HepG2 (cell line): ENCODE results near the gene CACNB4. TPM values are rescaled to one million over a fixed set of nuclear protein-coding genes. Genes with fewer than 3 reads are reported as not detected.

Source experiments
- ATAC-seq: fragments of 200-7000 bp; cut with Tn5 transposase; 3 replicates; pipeline ENCODE4 v1.9.1; 2020; ENCODE audit warnings: mild to moderate bottlenecking, moderate library complexity
- BruUV-seq: library from RNA; stranded (reverse); fragments of 400-500 nt; replicated peaks from 2 replicates; lab custom pipeline; 2021; lab: Mats Ljungman, UMichigan
- CTCF ChIA-PET: fragments of 300-600 bp; formaldehyde crosslinking; extraction: SDS; loops from one replicate; lab custom pipeline; 2021; ENCODE audit warnings: low total read pairs, inconsistent platforms, low intra/inter-chr PET ratio; lab: Yijun Ruan, JAX
- POLR2A ChIA-PET: fragments of 350-600 bp; sonication (Branson Sonifier 250); formaldehyde crosslinking; loops from one replicate; lab custom pipeline; 2020; ENCODE audit warnings: antibody characterized with exemption, inconsistent platforms; lab: Yijun Ruan, JAX
- DNase-seq: peaks from one replicate; pipeline ENCODE4 v3.0.0-alpha.2; 2015; ENCODE audit warnings: low spot score
- FAIRE-seq: peaks from 3 replicates; lab custom pipeline; 2011; peaks lifted over from hg19 to GRCh38; lab: Jason Lieb, UNC
- H2AFZ ChIP-seq: one replicate; pipeline ENCODE4 v1.6.1; 2011; ENCODE audit warnings: low read length, inconsistent platforms
- H3K27ac ChIP-seq: fragments of 300-600 bp; 3 replicates; pipeline ENCODE4 v1.8.0; 2011; ENCODE audit warnings: mixed run types, mild to moderate bottlenecking, mixed read lengths, low read length, inconsistent platforms; ENCODE audit not compliant: insufficient read depth; ENCODE audit errors: extremely low read length
- H3K27me3 ChIP-seq, 2 experiments: fragments of 200-600 bp in 1 of 2; 2 replicates in 1 of 2; 3 replicates in 1 of 2; pipeline versions ENCODE4 v1.6.0 to v1.8.0; 2011; ENCODE audit warnings: low read length in 2 of 2, mild to moderate bottlenecking in 2 of 2, moderate library complexity in 2 of 2, inconsistent platforms in 1 of 2; ENCODE audit not compliant: insufficient read depth in 2 of 2, control insufficient read depth in 1 of 2
- H3K36me3 ChIP-seq, 2 experiments: fragments of 200-600 bp in 1 of 2; replicated peaks in 1 of 2; 2 replicates in 1 of 2; 3 replicates in 1 of 2; pipeline versions ENCODE4 v1.5.1 to v1.8.0; 2011; ENCODE audit warnings: low read length in 2 of 2, inconsistent platforms in 1 of 2; ENCODE audit not compliant: insufficient read depth in 2 of 2, control insufficient read depth in 1 of 2
- H3K4me1 ChIP-seq: 2 replicates; pipeline ENCODE4 v1.5.1; 2012; ENCODE audit warnings: low read length, inconsistent platforms; ENCODE audit not compliant: insufficient read depth
- H3K4me2 ChIP-seq: 2 replicates; pipeline ENCODE4 v1.6.0; 2011; ENCODE audit warnings: low read depth, low read length, inconsistent platforms
- H3K4me3 ChIP-seq, 3 experiments: fragments of 200-600 bp in 1 of 3; sonication (generic), shearing (Covaris generic) in 1 of 3; replicated peaks in 1 of 3; 2 replicates each; pipeline ENCODE4 v1.5.1; 2011 to 2016; ENCODE audit warnings: low read length in 3 of 3, inconsistent platforms in 2 of 3, low read depth in 2 of 3, mild to moderate bottlenecking in 2 of 3, control low read depth in 1 of 3, mixed read lengths in 1 of 3; ENCODE audit not compliant: insufficient read depth in 1 of 3
- H3K79me2 ChIP-seq: one replicate; pipeline ENCODE4 v1.6.1; 2011; ENCODE audit warnings: low read length, inconsistent platforms; ENCODE audit not compliant: insufficient read depth
- H3K9ac ChIP-seq: 2 replicates; pipeline ENCODE4 v1.6.0; 2011; ENCODE audit warnings: mild to moderate bottlenecking, low read depth, low read length, inconsistent platforms; ENCODE audit not compliant: insufficient read depth
- H3K9me3 ChIP-seq: 2 replicates; pipeline ENCODE4 v1.5.1; 2012; ENCODE audit warnings: mild to moderate bottlenecking, low read length
- H4K20me1 ChIP-seq: 2 replicates; pipeline ENCODE4 v1.6.0; 2011; ENCODE audit warnings: inconsistent platforms, mild to moderate bottlenecking, low read length, moderate library complexity; ENCODE audit not compliant: insufficient read depth
- ATAD3A ChIP-seq: sonication (generic); formaldehyde crosslinking; IDR thresholded peaks from 2 replicates; pipeline ENCODE4 v1.4.0; 2020; ENCODE audit warnings: missing genetic modification reagents
- FOXA1 ChIP-seq, 2 experiments: fragments of 450-650 bp in 1 of 2; sonication (generic) in 1 of 2; formaldehyde crosslinking in 1 of 2; IDR thresholded peaks; 2 replicates each; pipeline versions ENCODE4 v1.4.0 to v1.6.1; 2016 to 2020; ENCODE audit warnings: missing genetic modification reagents in 1 of 2
- MIXL1 ChIP-seq: IDR thresholded peaks from 2 replicates; pipeline ENCODE4 v1.6.1; 2016
- RAD51 ChIP-seq: fragments of 450-650 bp; IDR thresholded peaks from 2 replicates; pipeline ENCODE4 v1.6.1; 2016; ENCODE audit warnings: borderline replicate concordance
- RFX5 ChIP-seq: IDR thresholded peaks from 2 replicates; pipeline ENCODE4 v1.6.1; 2011; ENCODE audit warnings: low read depth, low read length, improper control_type of control experiment
- ZNF891 ChIP-seq: sonication (generic); formaldehyde crosslinking; IDR thresholded peaks from 2 replicates; pipeline ENCODE4 v1.5.0; 2020; ENCODE audit warnings: mild to moderate bottlenecking, missing genetic modification reagents
- WGBS: methylation state at CpG from one replicate; pipeline ENCODE4 v1.1.6; 2017; ENCODE audit warnings: low lambda C conversion rate; 5-methylcytosine and 5-hydroxymethylcytosine counted together
- in situ Hi-C: cut with HindIII; loops from 2 replicates; pipeline ENCODE4 v1.10.0; 2017; ENCODE audit warnings: low pct_unique_long_range_greater_than_20kb; ENCODE audit not compliant: extremely low pct_ligation_motif_present
- intact Hi-C: fragments of 100-400 bp; cut with micrococcal nuclease; formaldehyde crosslinking; loops from one replicate; pipeline ENCODE4 v1.10.0; 2022; ENCODE audit not compliant: unreplicated experiment
- polyA plus RNA-seq, 8 experiments: library from polyadenylated mRNA; depleted of rRNA in 3 of 8; stranded (reverse) in 7 of 8; unstranded in 1 of 8; fragments of >200 nt; fragmentation: Illumina TruSeq in 4 of 8; extraction: Trizol in 4 of 8; gene quantifications; 2 replicates each; pipeline versions ENCODE4 v1.2.1 to v1.2.3, GENCODE V29; 2011 to 2016; ENCODE audit warnings: low read depth in 4 of 8, missing spikeins in 1 of 8, mixed read lengths in 1 of 8; ENCODE audit not compliant: insufficient read depth in 1 of 8
- total RNA-seq, 5 experiments: library from RNA; depleted of rRNA; stranded (reverse); fragments of >200 nt; fragmentation: Illumina TruSeq; extraction: Trizol; gene quantifications; 2 replicates each; pipeline ENCODE4 v1.2.3, GENCODE V29; 2016; ENCODE audit warnings: low read depth in 1 of 5
- TF ChIP-seq, protein P1 (sequence below): IDR thresholded peaks from 2 replicates; pipeline ENCODE4 v1.6.1; 2016; ENCODE audit warnings: low read depth, control low read depth
- TF ChIP-seq, protein P2 (sequence below): sonication (generic); formaldehyde crosslinking; IDR thresholded peaks from 2 replicates; pipeline ENCODE4 v1.8.0; 2023; ENCODE audit warnings: mild to moderate bottlenecking, missing genetic modification reagents

CACNB4 gene
- total and polyA plus RNA-seq, 2 of the 13 experiments (the other 11 are each of a cell fraction or from before 2014, with no cell fraction given): 5.1 to 14.3 TPM

- TF ChIP-seq, protein P1, sequence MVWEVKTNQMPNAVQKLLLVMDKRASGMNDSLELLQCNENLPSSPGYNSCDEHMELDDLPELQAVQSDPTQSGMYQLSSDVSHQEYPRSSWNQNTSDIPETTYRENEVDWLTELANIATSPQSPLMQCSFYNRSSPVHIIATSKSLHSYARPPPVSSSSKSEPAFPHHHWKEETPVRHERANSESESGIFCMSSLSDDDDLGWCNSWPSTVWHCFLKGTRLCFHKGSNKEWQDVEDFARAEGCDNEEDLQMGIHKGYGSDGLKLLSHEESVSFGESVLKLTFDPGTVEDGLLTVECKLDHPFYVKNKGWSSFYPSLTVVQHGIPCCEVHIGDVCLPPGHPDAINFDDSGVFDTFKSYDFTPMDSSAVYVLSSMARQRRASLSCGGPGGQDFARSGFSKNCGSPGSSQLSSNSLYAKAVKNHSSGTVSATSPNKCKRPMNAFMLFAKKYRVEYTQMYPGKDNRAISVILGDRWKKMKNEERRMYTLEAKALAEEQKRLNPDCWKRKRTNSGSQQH (CRISPR knock-in tag): no peak
Observed at GRCh38 chr2:151810489-151810888, 288.4 kb downstream of the CACNB4 start (continued).

DNA sequence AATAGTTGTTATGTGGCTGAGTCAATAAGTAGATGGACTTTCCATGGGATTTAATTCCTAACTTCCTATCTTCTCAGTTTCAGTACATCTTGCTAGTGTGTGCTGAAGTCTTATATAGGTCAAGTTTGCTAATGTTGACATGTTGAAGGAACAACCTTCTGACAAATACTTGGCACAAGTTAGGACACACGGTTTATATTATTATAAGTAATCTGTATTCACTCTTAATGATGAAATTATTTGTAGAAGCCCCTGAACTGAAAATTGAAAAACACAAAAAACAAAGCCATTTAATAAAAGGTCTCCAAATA is 289.8 kb downstream of the CACNB4 start:
- H2AFZ ChIP-seq: no peak overlapping the region
- FAIRE-seq (no peak), DNase-seq (peak; percentile 17), ATAC-seq (no peak)
- H3K27ac ChIP-seq: no peak overlapping the region
- H3K4me3 ChIP-seq: no peak overlapping the region
- BruUV-seq: no TSS peak
- CTCF ChIA-PET: interaction anchor here (1.6 kb wide), 1 partner anchor 216 kb away, joined by 8 read pairs; no protein-coding TSS in a partner anchor
- H3K9me3 ChIP-seq: peaks cover 7% of the 10 kb centered on the region
- POLR2A ChIA-PET: no interaction called here
- 83% methylated on average over 1 of the region's 1 CpG for WGBS
- H3K27me3 ChIP-seq: no peaks in the 10 kb centered on the region
- in situ Hi-C loops: no loop called here
- H3K36me3 ChIP-seq: peaks cover 15 to 75% of the 10 kb centered on the region in 2 experiments
- peaks cover 7% of the 10 kb centered on the region for H4K20me1 ChIP-seq
- H3K4me2 ChIP-seq: no peak overlapping the region
- H3K9ac ChIP-seq: no peak overlapping the region
- intact Hi-C loops: no loop called here
- H3K79me2 ChIP-seq: peaks cover 4% of the 10 kb centered on the region
- TF ChIP-seq MIXL1 (CRISPR knock-in tag) (no peak), RAD51 (no peak), FOXA1 (IDR thresholded peaks at IDR 0.05) (no peak), FOXA1 (CRISPR knock-in tag; IDR thresholded peaks at IDR 0.05) (0 out of 2 replicates have a peak, but pooled peaks have one; percentile 18), ATAD3A (CRISPR knock-in tag) (no peak), RFX5 (no peak), ZNF891 (CRISPR knock-in tag) (no peak)
- TF ChIP-seq, protein P2, sequence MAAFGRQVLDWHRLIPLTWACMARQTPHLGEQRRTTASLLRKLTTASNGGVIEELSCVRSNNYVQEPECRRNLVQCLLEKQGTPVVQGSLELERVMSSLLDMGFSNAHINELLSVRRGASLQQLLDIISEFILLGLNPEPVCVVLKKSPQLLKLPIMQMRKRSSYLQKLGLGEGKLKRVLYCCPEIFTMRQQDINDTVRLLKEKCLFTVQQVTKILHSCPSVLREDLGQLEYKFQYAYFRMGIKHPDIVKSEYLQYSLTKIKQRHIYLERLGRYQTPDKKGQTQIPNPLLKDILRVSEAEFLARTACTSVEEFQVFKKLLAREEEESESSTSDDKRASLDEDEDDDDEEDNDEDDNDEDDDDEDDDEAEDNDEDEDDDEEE (CRISPR knock-in tag): no peak
- peaks cover 6% of the 10 kb centered on the region for H3K4me1 ChIP-seq
